BLaER1 (cell line): ENCODE data around the gene MRPS6.

Experiments used
- H3K27ac ChIP-seq: shearing (Covaris generic); formaldehyde crosslinking; 2 replicates; pipeline ENCODE4 v1.8.1; 2022
- H3K27me3 ChIP-seq: shearing (Covaris generic); formaldehyde crosslinking; 2 replicates; pipeline ENCODE4 v1.8.1; 2022
- H3K36me3 ChIP-seq: shearing (Covaris generic); formaldehyde crosslinking; 2 replicates; pipeline ENCODE4 v1.8.1; 2022
- H3K4me1 ChIP-seq: shearing (Covaris generic); formaldehyde crosslinking; 2 replicates; pipeline ENCODE4 v1.8.1; 2022
- H3K4me2 ChIP-seq: shearing (Covaris generic); formaldehyde crosslinking; 2 replicates; pipeline ENCODE4 v1.8.1; 2022
- H3K4me3 ChIP-seq: shearing (Covaris generic); formaldehyde crosslinking; 2 replicates; pipeline ENCODE4 v1.8.1; 2022
- H3K9ac ChIP-seq: shearing (Covaris generic); formaldehyde crosslinking; 2 replicates; pipeline ENCODE4 v1.8.1; 2022
- H3K9me3 ChIP-seq: shearing (Covaris generic); formaldehyde crosslinking; 2 replicates; pipeline ENCODE4 v1.8.1; 2022
- H4K20me1 ChIP-seq: shearing (Covaris generic); formaldehyde crosslinking; 2 replicates; pipeline ENCODE4 v1.8.1; 2022
- Cebpa-rat ChIP-seq: shearing (Covaris generic); IDR thresholded peaks from 2 replicates; pipeline ENCODE4 v1.8.1; 2022

MRPS6 gene

GRCh38 chr21:34065027-34065426, 8.4 kb upstream of the MRPS6 start:
- Histone ChIP-seq H4K20me1 (no peaks in the 10 kb centered on the region), H3K27ac (no peak overlapping the region), H3K36me3 (no peaks in the 10 kb centered on the region), H3K9me3 (peaks cover 4% of the 10 kb centered on the region; the same call in 1 of the 2 replicates), H3K9ac (no peak overlapping the region), H3K4me3 (no peak overlapping the region), H3K4me1 (no peaks in the 10 kb centered on the region), H3K27me3 (no peaks in the 10 kb centered on the region), H3K4me2 (no peak overlapping the region)
- no peak for TF ChIP-seq Cebpa-rat

GRCh38 chr21:34071683-34072082, 1.7 kb upstream of the MRPS6 start:
- Histone ChIP-seq H3K36me3 (peaks cover 8% of the 10 kb centered on the region; the same call in 1 of the 2 replicates), H3K9me3 (peaks cover 4% of the 10 kb centered on the region; the same call in 1 of the 2 replicates), H3K27ac (no peak overlapping the region), H3K4me3 (no peak overlapping the region), H4K20me1 (peaks cover 32% of the 10 kb centered on the region), H3K4me1 (peaks cover 30% of the 10 kb centered on the region), H3K4me2 (no peak overlapping the region), H3K27me3 (no peaks in the 10 kb centered on the region), H3K9ac (no peak overlapping the region)
- no peak for TF ChIP-seq Cebpa-rat

GRCh38 chr21:34072145-34073031, 990 bp upstream of the MRPS6 start:
- Histone ChIP-seq H3K9ac (peak overlapping the region; percentile 72), H3K27me3 (no peaks in the 10 kb centered on the region), H3K9me3 (no peaks in the 10 kb centered on the region), H3K4me1 (peaks cover 37% of the 10 kb centered on the region), H3K4me2 (peak overlapping the region; percentile 78), H3K27ac (peak overlapping the region; percentile 75), H4K20me1 (peaks cover 39% of the 10 kb centered on the region), H3K4me3 (peak overlapping the region; percentile 93), H3K36me3 (peaks cover 8% of the 10 kb centered on the region; the same call in 1 of the 2 replicates)
- no peak for TF ChIP-seq Cebpa-rat

- peak overlapping the region; percentile 86 for H3K27ac ChIP-seq
- no peak for TF ChIP-seq Cebpa-rat
- peak overlapping the region; percentile 97 for H3K4me2 ChIP-seq
- peak overlapping the region; percentile 84 for H3K9ac ChIP-seq
- H3K9me3 ChIP-seq, result no peaks in the 10 kb centered on the region
- peaks cover 51% of the 10 kb centered on the region for H3K4me1 ChIP-seq
- peak overlapping the region; percentile 93 for H3K4me3 ChIP-seq
- peaks cover 8% of the 10 kb centered on the region; the same call in 1 of the 2 replicates for H3K36me3 ChIP-seq
- peaks cover 53% of the 10 kb centered on the region for H4K20me1 ChIP-seq
- no peaks in the 10 kb centered on the region for H3K27me3 ChIP-seq
These were observed 438 bp downstream of the MRPS6 start for GRCh38 chr21:34073749-34074282.

- H3K36me3 ChIP-seq, result peaks cover 8% of the 10 kb centered on the region; the same call in 1 of the 2 replicates
- peak overlapping the region; percentile 93 for H3K4me3 ChIP-seq
- H3K4me2 ChIP-seq, result peak overlapping the region; percentile 97
- TF ChIP-seq Cebpa-rat, result no peak
- peaks cover 60% of the 10 kb centered on the region for H4K20me1 ChIP-seq
- no peaks in the 10 kb centered on the region for H3K27me3 ChIP-seq
- peak overlapping the region; percentile 84 for H3K9ac ChIP-seq
- no peaks in the 10 kb centered on the region for H3K9me3 ChIP-seq
- H3K27ac ChIP-seq, result peak overlapping the region; percentile 86
- peaks cover 56% of the 10 kb centered on the region for H3K4me1 ChIP-seq
These were observed 1.1 kb downstream of the MRPS6 start for GRCh38 chr21:34074283-34075090.

- H3K9me3 ChIP-seq, result no peaks in the 10 kb centered on the region
- TF ChIP-seq Cebpa-rat, result no peak
- H3K4me3 ChIP-seq, result peak overlapping the region; percentile 93
- H3K4me2 ChIP-seq, result peak overlapping the region; percentile 97
- H3K9ac ChIP-seq, result peak overlapping the region; percentile 84
- H4K20me1 ChIP-seq, result peaks cover 65% of the 10 kb centered on the region
- H3K27ac ChIP-seq, result no peak overlapping the region
- peaks cover 12% of the 10 kb centered on the region; the same call in 1 of the 2 replicates for H3K36me3 ChIP-seq
- H3K4me1 ChIP-seq, result peaks cover 56% of the 10 kb centered on the region
- no peaks in the 10 kb centered on the region for H3K27me3 ChIP-seq
These were observed 1.7 kb downstream of the MRPS6 start for GRCh38 chr21:34075091-34075425.

GRCh38 chr21:34075760-34076660, 2.6 kb downstream of the MRPS6 start:
- peaks cover 73% of the 10 kb centered on the region for H4K20me1 ChIP-seq
- H3K4me1 ChIP-seq, result peaks cover 56% of the 10 kb centered on the region
- H3K9ac ChIP-seq, result no peak overlapping the region
- H3K27ac ChIP-seq, result no peak overlapping the region
- no peaks in the 10 kb centered on the region for H3K27me3 ChIP-seq
- H3K4me2 ChIP-seq, result peak overlapping the region; percentile 97
- TF ChIP-seq Cebpa-rat, result no peak
- H3K36me3 ChIP-seq, result peaks cover 12% of the 10 kb centered on the region; the same call in 1 of the 2 replicates
- H3K4me3 ChIP-seq, result 0 out of 2 replicates have a peak overlapping the region, but pooled peaks have one; percentile 93
- no peaks in the 10 kb centered on the region for H3K9me3 ChIP-seq

GRCh38 chr21:34076835-34077234, 3.5 kb downstream of the MRPS6 start:
- Histone ChIP-seq H4K20me1 (peaks cover 73% of the 10 kb centered on the region), H3K27ac (no peak overlapping the region), H3K9ac (no peak overlapping the region), H3K9me3 (no peaks in the 10 kb centered on the region), H3K4me2 (peak overlapping the region; percentile 97), H3K36me3 (peaks cover 12% of the 10 kb centered on the region; the same call in 1 of the 2 replicates), H3K4me1 (peaks cover 56% of the 10 kb centered on the region), H3K4me3 (no peak overlapping the region), H3K27me3 (no peaks in the 10 kb centered on the region)
- no peak for TF ChIP-seq Cebpa-rat

- H3K4me1 ChIP-seq, result peaks cover 51% of the 10 kb centered on the region
- H3K9me3 ChIP-seq, result no peaks in the 10 kb centered on the region
- peaks cover 78% of the 10 kb centered on the region for H4K20me1 ChIP-seq
- peak overlapping the region; percentile 97 for H3K4me2 ChIP-seq
- no peak overlapping the region for H3K9ac ChIP-seq
- no peak overlapping the region for H3K4me3 ChIP-seq
- H3K27ac ChIP-seq, result no peak overlapping the region
- peaks cover 19% of the 10 kb centered on the region; the same call in 1 of the 2 replicates for H3K36me3 ChIP-seq
- no peaks in the 10 kb centered on the region for H3K27me3 ChIP-seq
- TF ChIP-seq Cebpa-rat, result no peak
These were observed 4.5 kb downstream of the MRPS6 start for GRCh38 chr21:34077888-34078287.
